Right lobe of liver (tissue), 4 donors: ENCODE results near the gene CSK.

Source experiments
- POLR2A ChIP-seq: fragments of 450-650 bp; IDR thresholded peaks from one replicate; pipeline ENCODE4 v1.6.1; 2017; ENCODE audit warnings: antibody characterized with exemption, mild to moderate bottlenecking
- TF ChIP-seq, protein P1 (sequence below), 4 donors: fragments of 200-600 bp in 3 of 4; fragments of 450-650 bp in 1 of 4; IDR thresholded peaks; one replicate each; pipeline versions ENCODE4 v1.5.1 to v1.8.0; 2016 to 2022; ENCODE audit warnings: antibody characterized with exemption in 4 of 4, mild to moderate bottlenecking in 2 of 4
- donor health status: DM: no; HTN: no; CAD: no.
- donor health status: DM: no; HTN: no; CAD: no.
- donor health status: DM: no; HTN: yes; CAD: no.

GRCh38 chr15:74826364-74826819 lies 44.5 kb downstream of the CSK start, which contains the start of gene CPLX3:
- TF ChIP-seq, protein P1, sequence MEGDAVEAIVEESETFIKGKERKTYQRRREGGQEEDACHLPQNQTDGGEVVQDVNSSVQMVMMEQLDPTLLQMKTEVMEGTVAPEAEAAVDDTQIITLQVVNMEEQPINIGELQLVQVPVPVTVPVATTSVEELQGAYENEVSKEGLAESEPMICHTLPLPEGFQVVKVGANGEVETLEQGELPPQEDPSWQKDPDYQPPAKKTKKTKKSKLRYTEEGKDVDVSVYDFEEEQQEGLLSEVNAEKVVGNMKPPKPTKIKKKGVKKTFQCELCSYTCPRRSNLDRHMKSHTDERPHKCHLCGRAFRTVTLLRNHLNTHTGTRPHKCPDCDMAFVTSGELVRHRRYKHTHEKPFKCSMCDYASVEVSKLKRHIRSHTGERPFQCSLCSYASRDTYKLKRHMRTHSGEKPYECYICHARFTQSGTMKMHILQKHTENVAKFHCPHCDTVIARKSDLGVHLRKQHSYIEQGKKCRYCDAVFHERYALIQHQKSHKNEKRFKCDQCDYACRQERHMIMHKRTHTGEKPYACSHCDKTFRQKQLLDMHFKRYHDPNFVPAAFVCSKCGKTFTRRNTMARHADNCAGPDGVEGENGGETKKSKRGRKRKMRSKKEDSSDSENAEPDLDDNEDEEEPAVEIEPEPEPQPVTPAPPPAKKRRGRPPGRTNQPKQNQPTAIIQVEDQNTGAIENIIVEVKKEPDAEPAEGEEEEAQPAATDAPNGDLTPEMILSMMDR (IDR thresholded peaks at IDR 0.05) = no peak
- no peak for TF ChIP-seq POLR2A
